Inflammatory macrophage treated with lipopolysaccharide for 1 hour (primary cell): ENCODE measurements around the gene CRTC2.
"Not testable (repeated sequence)": the region's sequence is repeated elsewhere in the genome, so short reads cannot be mapped to it uniquely, and the experiment has no call there.

Source experiments
- DNase-seq, 2 donors: peaks; one replicate each; pipeline ENCODE4 v3.0.0-alpha.2; 2020 to 2022

CRTC2 gene, protein sequence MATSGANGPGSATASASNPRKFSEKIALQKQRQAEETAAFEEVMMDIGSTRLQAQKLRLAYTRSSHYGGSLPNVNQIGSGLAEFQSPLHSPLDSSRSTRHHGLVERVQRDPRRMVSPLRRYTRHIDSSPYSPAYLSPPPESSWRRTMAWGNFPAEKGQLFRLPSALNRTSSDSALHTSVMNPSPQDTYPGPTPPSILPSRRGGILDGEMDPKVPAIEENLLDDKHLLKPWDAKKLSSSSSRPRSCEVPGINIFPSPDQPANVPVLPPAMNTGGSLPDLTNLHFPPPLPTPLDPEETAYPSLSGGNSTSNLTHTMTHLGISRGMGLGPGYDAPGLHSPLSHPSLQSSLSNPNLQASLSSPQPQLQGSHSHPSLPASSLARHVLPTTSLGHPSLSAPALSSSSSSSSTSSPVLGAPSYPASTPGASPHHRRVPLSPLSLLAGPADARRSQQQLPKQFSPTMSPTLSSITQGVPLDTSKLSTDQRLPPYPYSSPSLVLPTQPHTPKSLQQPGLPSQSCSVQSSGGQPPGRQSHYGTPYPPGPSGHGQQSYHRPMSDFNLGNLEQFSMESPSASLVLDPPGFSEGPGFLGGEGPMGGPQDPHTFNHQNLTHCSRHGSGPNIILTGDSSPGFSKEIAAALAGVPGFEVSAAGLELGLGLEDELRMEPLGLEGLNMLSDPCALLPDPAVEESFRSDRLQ

GRCh38 chr1:153958111-153958960, at the start of gene CRTC2:
Gene CRTC2, minus strand, starts transcription at chr1:153958612. Its CDS starts 115 bp downstream, at chr1:153958497.
- peak; percentile 97 to 98 for DNase-seq

DNA sequence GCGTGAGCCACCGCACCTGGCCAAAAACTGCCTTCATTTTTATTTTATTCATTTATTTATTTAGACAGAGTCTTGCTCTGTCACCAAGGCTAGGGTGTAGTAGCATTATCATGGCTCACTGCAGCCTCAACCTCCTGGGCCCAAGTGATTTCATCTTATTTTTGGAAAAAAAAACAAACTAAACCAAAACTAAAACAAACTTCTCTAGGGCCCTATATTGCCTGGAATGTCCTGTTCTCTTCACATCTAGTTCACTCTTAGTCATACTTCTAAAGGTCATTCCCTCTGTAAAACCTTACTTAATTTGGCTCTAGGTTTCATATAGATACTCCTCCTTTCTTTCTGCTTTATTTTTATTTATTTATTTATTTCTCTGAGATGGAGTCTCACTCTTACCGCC, 47.7 kb upstream of the CRTC2 start:
- no peak for DNase-seq

GRCh38 chr1:154000420-154000819, 42.0 kb upstream of the CRTC2 start:
- DNase-seq: no peak

- not testable (repeated sequence) for DNase-seq
These were observed 38.5 kb upstream of the CRTC2 start for GRCh38 chr1:153996882-153997281.

DNA sequence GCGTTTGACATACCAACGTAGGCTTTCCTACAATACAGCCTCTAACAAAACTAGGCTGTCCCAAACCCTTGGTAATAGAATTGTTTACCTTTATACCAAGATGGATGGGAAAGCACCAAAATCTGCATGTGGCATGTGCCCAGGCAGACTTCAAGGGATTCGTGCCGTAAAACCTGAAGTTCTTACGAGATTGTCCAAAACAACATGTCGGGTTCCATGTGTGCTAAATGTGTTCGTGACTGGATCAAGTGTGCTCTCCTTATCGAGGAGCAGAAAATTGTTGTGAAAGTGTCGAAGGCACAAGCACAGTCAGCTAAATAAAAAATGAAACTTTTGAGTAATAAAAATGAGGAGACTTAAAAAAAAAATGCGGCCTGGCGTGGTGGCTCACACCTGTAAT, 37.2 kb upstream of the CRTC2 start:
- no peak for DNase-seq

GRCh38 chr1:153995202-153995601, 36.8 kb upstream of the CRTC2 start:
- DNase-seq: no peak

GRCh38 chr1:153991806-153992205, 33.4 kb upstream of the CRTC2 start:
- DNase-seq: no peak

DNA sequence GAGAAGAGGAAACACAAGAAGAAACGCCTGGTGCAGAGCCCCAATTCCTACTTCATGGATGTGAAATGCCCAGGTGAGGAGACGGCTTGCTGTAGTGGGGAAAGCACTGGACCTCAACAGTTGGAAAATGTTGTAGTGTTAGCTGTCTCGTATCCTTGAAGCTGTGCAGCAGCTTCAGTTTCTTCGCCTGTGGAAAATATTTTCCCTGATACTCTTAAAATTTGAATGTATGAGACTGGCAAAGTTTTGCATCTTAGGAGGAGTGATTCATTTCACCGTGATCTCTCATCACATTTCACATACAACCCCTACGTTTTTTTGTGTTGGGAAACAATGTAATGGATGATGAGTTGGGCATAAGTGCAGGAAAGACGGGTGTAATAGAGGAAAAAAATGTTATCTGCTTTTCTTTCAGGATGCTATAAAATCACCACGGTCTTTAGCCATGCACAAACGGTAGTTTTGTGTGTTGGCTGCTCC, 32.8 kb upstream of the CRTC2 start:
- peak in 1 of 2 donors; percentile 30 for DNase-seq

DNA sequence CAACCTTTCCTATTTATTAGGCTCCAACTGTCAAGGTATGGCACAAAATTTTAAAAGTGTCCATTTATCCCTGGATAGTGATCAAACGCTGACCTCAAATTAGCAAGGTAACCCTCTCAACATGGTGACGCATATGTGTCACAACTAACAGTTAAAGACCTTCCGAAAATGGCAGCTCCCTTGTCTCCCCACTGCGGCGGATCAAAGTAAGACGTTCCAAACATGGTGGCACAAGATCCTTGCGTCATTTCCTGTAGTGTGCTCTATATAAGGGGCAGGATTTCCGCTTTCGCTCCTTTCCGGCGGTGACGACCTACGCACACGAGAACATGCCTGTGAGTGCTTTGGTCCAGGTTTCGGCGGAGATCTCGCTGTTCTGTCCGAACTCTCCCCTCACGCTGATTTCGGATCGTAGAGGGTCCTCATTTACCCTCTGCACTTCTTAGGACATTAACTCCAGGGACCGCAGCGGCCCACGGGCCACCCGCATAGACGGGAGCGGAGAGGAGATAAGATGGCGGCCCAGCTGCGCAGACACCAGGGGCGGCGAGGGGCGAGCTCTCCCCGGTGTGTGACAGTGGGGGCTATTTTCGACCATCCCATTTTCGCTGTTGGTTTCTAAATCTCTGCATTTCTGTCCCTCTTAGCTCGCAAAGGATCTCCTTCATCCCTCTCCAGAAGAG, 32.2 kb upstream of the CRTC2 start, which contains the start of gene RPS27:
TSS of gene RPS27 (plus strand) at position 295 of the 683 bp plus-strand sequence. CDS start at position 330, 35 bp downstream.
- peak; percentile 97 to 98 for DNase-seq

- DNase-seq: no peak
These were observed 29.2 kb upstream of the CRTC2 start for GRCh38 chr1:153987621-153988020.

- peak; percentile 75 to 86 for DNase-seq
These were observed 27.7 kb upstream of the CRTC2 start, which contains the start of gene RAB13 for GRCh38 chr1:153985941-153986761. Gene RAB13, minus strand, starts transcription at chr1:153986339. Its CDS starts 103 bp downstream, at chr1:153986236.

DNA sequence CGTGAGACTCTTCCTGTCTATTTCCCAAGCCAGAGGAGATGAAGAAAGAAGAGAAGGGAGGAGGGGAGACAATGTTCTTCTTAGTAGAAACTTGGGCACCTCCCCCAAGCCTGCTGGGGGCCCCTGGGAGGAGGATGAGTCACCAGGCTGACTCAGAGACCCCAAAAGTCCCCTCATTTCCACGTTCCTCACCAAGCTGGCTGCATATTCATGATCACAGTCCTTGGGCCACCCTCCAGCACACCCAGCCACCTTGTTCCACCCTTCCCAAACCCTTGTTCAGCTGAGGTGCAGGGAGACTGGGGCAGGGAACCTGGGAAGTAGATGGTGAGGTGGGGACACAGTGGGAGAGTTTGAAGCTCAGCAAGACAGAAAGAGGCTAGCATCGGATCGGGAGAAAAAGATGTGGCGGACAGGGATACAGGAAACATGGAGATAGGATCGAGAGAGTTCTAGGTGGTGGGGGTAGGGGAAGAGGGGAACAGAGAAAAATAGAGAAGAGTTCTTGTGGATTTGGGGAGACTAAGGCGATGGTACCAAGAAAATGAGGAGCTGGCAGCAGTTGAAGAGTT, 27.0 kb upstream of the CRTC2 start:
- peak; percentile 85 to 92 for DNase-seq

DNA sequence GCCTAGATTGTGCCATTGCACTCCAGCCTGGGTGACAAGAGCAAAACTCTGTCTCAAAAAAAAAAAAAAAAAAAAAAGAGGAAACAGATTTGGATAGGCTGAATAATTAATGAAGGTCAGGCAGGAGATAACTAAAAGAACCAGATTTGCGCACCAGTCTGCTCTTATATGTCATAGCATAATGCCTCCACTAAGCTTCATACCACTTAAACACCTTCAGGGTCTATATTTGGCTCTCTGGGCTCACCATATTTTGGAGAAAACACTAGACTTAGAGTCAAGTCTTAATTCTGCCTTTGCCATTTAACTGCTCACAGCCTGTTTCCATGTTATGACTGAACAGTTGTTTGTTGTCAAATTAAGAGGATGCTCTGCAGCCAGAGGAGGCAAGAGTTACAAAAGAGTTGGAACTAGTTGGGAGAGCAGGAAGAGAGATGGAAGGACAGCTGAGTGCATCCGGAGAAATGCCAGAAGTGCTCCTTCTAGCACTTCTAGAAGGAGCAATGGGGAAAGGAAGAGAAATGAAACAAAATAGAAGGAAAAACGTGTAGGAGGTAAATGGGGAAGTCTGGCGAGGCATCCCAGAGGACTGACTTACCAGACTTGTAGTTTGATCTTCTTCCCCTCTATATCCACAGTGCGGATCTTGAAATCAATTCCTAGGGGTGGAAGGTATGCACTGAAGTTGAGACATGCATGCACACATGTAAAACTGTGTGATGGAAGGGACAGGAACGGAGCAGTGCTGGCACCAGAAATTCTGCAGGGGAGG, 25.9 kb upstream of the CRTC2 start:
- peak; percentile 37 to 44 for DNase-seq

DNA sequence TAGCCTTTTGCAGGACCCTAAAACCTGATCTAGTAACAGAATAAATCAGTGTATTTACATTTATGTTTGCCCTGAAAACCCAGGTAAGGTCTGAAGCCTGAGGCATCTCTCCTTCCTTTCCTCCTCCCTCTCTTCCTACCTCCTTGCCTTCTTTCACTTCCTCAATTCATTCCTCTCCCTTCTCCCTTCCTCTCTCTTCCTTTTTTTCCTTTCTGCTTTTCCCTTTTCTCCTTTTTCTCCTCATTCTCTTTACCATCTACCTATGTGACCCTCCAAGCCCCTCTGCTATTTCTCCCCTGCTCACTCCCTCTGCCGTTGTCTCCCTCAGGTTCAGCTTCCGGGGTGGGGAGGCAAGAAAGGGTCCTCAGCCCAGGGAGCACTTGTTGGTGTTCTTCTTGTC, 23.3 kb upstream of the CRTC2 start:
- DNase-seq: not testable (repeated sequence)

- DNase-seq: not testable (repeated sequence)
These were observed 20.7 kb upstream of the CRTC2 start for GRCh38 chr1:153979091-153979490.

DNA sequence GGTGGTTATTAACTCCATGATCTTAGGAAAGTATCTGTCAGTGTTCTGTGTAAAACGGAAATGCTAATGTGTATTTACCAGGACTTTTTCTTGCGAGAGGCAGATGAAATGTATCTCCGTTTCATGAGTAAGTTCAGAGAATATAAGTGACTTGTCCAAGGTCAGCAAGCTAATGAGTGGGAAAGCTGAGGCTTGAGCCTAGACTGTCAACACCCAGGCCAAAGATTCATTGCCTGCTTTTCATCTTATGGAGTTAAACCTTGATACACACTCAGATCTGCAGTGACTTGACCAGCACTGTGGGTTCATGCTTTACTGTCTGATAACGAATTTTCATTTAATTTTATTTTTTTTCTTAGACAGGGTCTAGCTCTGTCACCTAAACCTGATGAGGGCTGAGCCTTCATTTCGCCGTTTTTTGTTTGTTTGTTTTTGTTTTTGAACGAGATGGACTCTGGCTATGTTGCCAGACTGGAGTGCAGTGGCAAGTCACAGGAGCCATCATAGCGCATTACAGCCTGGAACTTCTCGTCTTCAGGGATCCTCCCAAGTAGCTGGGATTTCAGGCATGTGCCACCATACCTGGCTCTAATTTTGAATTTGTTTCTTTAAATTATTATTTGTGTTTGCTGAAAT, 20.0 kb upstream of the CRTC2 start:
- no peak for DNase-seq

DNA sequence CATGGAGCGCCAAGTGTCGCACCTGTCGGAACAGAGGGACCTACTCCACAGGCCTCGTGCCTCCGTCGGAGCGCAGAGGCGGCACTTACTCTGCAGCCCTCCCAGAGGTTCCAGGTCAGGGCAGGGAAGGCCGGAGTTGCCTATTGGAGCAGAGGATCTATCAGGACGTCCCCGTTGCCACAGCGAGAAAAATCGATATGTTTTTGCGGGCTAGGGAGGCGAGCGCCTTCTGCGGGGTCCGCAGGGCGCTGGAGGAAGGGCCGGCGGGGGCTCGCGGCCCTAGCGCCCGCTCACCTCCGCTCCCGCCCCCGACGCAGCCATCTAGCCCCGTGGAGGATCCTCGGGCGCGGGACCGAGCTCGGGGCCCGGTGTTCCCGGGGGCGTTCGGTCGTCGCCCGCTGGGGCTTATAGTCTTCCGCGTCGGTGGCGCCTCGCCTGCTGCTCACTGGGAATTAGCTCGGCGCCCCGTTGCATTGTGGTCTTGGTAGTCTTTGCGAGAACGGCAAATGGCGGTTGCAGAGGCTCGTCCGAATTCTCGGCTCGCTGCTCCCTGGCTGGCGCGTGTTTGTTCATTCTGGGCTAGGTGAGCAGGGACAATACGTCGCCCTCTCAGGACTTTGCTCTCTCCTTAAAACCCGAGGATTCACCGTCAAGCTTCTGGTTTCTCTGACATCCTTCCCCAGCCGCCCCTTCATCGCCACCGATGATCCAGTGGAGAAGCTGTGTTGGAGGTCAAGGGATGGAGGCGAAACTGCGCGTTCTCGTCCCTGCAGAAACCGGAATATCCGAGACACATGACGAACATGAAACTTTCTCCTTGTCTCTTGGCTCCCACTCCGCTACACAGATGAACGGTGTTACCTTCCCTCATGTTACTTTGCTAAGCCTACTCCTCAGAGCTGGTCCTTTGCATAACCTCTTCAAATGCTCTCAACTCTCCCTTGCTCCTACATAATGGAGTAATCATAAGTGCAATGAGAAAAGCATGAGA, 19.1 kb upstream of the CRTC2 start, which contains the start of gene JTB:
TSS of gene JTB (minus strand) at position 425 of the 991 bp plus-strand sequence. CDS start at position 3, 422 bp downstream.
- peak; percentile 80 to 87 for DNase-seq

DNA sequence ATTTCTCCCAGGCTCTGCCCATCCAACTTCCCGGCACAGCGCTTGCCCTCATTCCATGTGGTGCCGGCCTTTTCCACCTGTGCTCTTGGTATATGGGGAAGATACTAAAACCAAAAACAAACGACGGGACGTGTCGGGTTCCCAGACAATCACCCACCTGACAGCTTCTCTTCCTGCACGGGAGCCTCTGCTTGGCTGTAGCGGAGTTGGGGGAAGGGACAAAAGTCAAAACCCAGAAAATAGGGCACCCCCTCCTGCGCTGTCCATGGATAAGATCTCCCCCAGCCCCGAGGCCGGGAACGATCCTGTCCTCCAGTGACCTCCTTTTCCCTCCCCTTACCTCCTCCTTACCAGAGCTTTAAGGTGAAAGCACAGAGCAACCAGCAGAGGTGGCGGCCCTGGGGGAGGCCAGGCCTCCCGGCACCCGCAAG, 18.4 kb upstream of the CRTC2 start:
- DNase-seq: no peak
